Prostate gland (tissue), 2 donors: Measurements from ENCODE around the gene MTHFR.

Experiments used
- POLR2A ChIP-seq: fragments of 450-650 bp; IDR thresholded peaks from one replicate; pipeline ENCODE4 v1.6.1; 2016; ENCODE audit warnings: antibody characterized with exemption, mild to moderate bottlenecking
- POLR2AphosphoS5 ChIP-seq: sonication (generic); formaldehyde crosslinking; IDR thresholded peaks from one replicate; pipeline ENCODE4 v1.6.1; 2017; ENCODE audit warnings: antibody characterized with exemption
- TF ChIP-seq, protein P1 (sequence below), 4 experiments: fragments of 200-600 bp in 2 of 4; fragments of 450-650 bp in 2 of 4; sonication (generic) in 2 of 4; IDR thresholded peaks; 1 replicate in 3 of 4; 2 replicates in 1 of 4; pipeline ENCODE4 v1.5.1; 2016 to 2019; ENCODE audit warnings: antibody characterized with exemption in 4 of 4, mild to moderate bottlenecking in 2 of 4, moderate library complexity in 2 of 4

DNA sequence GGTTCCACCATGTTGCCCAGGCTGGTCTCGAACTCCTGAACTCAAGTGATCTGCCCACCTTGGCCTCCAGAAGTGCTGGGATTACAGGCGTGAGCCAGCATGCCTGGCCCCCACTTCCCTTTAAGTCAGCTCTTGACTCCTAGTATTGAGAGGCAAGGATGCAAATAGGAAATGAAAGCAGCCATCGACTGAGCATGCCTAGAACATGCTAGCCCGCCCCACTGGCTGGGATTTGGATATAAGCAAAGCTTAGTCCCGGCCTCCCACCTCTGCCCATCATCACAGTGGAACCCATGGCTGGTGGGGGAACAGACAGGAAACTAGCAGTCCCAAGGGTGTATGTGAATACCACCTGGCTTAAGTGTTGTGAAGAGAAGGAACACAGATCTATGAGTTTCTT, 33.3 kb downstream of the MTHFR start:
- TF ChIP-seq POLR2AphosphoS5 (no peak), POLR2A (no peak)
- TF ChIP-seq, protein P1, sequence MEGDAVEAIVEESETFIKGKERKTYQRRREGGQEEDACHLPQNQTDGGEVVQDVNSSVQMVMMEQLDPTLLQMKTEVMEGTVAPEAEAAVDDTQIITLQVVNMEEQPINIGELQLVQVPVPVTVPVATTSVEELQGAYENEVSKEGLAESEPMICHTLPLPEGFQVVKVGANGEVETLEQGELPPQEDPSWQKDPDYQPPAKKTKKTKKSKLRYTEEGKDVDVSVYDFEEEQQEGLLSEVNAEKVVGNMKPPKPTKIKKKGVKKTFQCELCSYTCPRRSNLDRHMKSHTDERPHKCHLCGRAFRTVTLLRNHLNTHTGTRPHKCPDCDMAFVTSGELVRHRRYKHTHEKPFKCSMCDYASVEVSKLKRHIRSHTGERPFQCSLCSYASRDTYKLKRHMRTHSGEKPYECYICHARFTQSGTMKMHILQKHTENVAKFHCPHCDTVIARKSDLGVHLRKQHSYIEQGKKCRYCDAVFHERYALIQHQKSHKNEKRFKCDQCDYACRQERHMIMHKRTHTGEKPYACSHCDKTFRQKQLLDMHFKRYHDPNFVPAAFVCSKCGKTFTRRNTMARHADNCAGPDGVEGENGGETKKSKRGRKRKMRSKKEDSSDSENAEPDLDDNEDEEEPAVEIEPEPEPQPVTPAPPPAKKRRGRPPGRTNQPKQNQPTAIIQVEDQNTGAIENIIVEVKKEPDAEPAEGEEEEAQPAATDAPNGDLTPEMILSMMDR (IDR thresholded peaks at IDR 0.05) = no peak
